Neural progenitor cell (in vitro differentiated cells): ENCODE results near the gene PIP4K2A. TPM values are rescaled to one million over a fixed set of nuclear protein-coding genes. Genes with fewer than 3 reads are reported as not detected.

Source experiments
- DNase-seq: peaks from one replicate; pipeline ENCODE4 v3.0.0-alpha.2; 2016; ENCODE audit warnings: low spot score
- H2AFZ ChIP-seq: fragments of 200-600 bp; sonication (generic); replicated peaks from 2 replicates; pipeline ENCODE4 v1.6.1; 2016; ENCODE audit warnings: antibody characterized with exemption
- H3F3A ChIP-seq: fragments of 200-600 bp; sonication (generic); 2 replicates; pipeline ENCODE4 v1.6.1; 2016; ENCODE audit warnings: antibody characterized with exemption, low read depth
- H3K27ac ChIP-seq: fragments of 200-600 bp; sonication (generic); 2 replicates; pipeline ENCODE4 v1.5.1; 2016; ENCODE audit warnings: mild to moderate bottlenecking
- H3K27me3 ChIP-seq: fragments of 200-600 bp; sonication (generic); 2 replicates; pipeline ENCODE4 v1.6.1; 2016; ENCODE audit warnings: mild to moderate bottlenecking, moderate library complexity
- H3K36me3 ChIP-seq: fragments of 200-600 bp; sonication (generic); 2 replicates; pipeline ENCODE4 v1.5.1; 2016
- H3K4me1 ChIP-seq: fragments of 200-600 bp; sonication (generic); 2 replicates; pipeline ENCODE4 v1.6.1; 2016; ENCODE audit warnings: mixed run types
- H3K4me2 ChIP-seq: fragments of 200-600 bp; sonication (generic); 2 replicates; pipeline ENCODE4 v1.6.1; 2016
- H3K4me3 ChIP-seq: fragments of 200-600 bp; sonication (generic); 2 replicates; pipeline ENCODE4 v1.5.1; 2016
- H3K79me2 ChIP-seq: fragments of 200-600 bp; sonication (generic); 2 replicates; pipeline ENCODE4 v1.6.1; 2016; ENCODE audit warnings: low read depth
- H3K9ac ChIP-seq: fragments of 200-600 bp; sonication (generic); 2 replicates; pipeline ENCODE4 v1.6.1; 2016
- H3K9me3 ChIP-seq: fragments of 200-600 bp; sonication (generic); 2 replicates; pipeline ENCODE4 v1.5.1; 2016; ENCODE audit warnings: low read depth
- H4K20me1 ChIP-seq: fragments of 200-600 bp; sonication (generic); 2 replicates; pipeline ENCODE4 v1.6.1; 2016; ENCODE audit warnings: low read depth
- H3K27ac Mint-ChIP-seq: 3 replicates; pipeline ENCODE4 v1.8.0; 2021; ENCODE audit warnings: mixed read lengths
- H3K27me3 Mint-ChIP-seq: 2 replicates; pipeline ENCODE4 v1.8.0; 2022; ENCODE audit warnings: low read depth, mild to moderate bottlenecking, inconsistent platforms, moderate library complexity, mixed read lengths; ENCODE audit not compliant: insufficient read depth
- H3K36me3 Mint-ChIP-seq: 3 replicates; pipeline ENCODE4 v1.8.0; 2021; ENCODE audit warnings: mixed read lengths
- H3K4me1 Mint-ChIP-seq: 3 replicates; pipeline ENCODE4 v1.8.0; 2021; ENCODE audit warnings: mixed read lengths
- H3K4me3 Mint-ChIP-seq: 3 replicates; pipeline ENCODE4 v1.8.0; 2021; ENCODE audit warnings: mild to moderate bottlenecking, moderate library complexity, mixed read lengths
- H3K9me3 Mint-ChIP-seq: 3 replicates; pipeline ENCODE4 v1.8.0; 2020; ENCODE audit warnings: mixed read lengths
- CTCF ChIP-seq: fragments of 200-600 bp; sonication (generic); IDR thresholded peaks from 2 replicates; pipeline ENCODE4 v1.5.1; 2017; ENCODE audit warnings: antibody characterized with exemption, mild to moderate bottlenecking
- EZH2 ChIP-seq: fragments of 200-600 bp; sonication (generic); IDR thresholded peaks from 2 replicates; pipeline ENCODE4 v1.6.1; 2017; ENCODE audit warnings: antibody characterized with exemption, mild to moderate bottlenecking, moderate library complexity
- EZH2phosphoT487 ChIP-seq: fragments of 200-600 bp; sonication (generic); IDR thresholded peaks from 2 replicates; pipeline ENCODE4 v1.6.1; 2017; ENCODE audit warnings: antibody characterized with exemption
- total RNA-seq: library from RNA; depleted of rRNA; stranded (reverse); fragments of >200 nt; gene quantifications from 2 replicates; pipeline ENCODE4 v1.2.3, GENCODE V29; 2015; ENCODE audit warnings: low replicate concordance

The PIP4K2A gene
- total RNA-seq, 1 donor from 2014 or later, result 37.6 TPM

- no peak overlapping the region for H3K27ac Mint-ChIP-seq
Measured at GRCh38 chr10:22633528-22633927, 80.8 kb downstream of the PIP4K2A start.

GRCh38 chr10:22633106-22633505 is 81.3 kb downstream of the PIP4K2A start:
- no peaks in the 10 kb centered on the region for H3K36me3 ChIP-seq
- H3K4me2 ChIP-seq, result no peak overlapping the region
- no peak for DNase-seq
- Mint-ChIP-seq H3K36me3 (peaks cover 6% of the 10 kb centered on the region), H3K4me3 (no peak overlapping the region), H3K4me1 (peaks cover 14% of the 10 kb centered on the region), H3K27me3 (no peaks in the 10 kb centered on the region), H3K9me3 (peaks cover 6% of the 10 kb centered on the region), H3K27ac (no peak overlapping the region)
- H3K27ac ChIP-seq, result no peak overlapping the region
- H4K20me1 ChIP-seq, result no peaks in the 10 kb centered on the region
- no peaks in the 10 kb centered on the region for H3K9me3 ChIP-seq
- peaks cover 19% of the 10 kb centered on the region for H3K4me1 ChIP-seq
- no peak for TF ChIP-seq CTCF
- TF ChIP-seq EZH2, result no peak
- TF ChIP-seq EZH2phosphoT487, result no peak
- H2AFZ ChIP-seq, result no peak overlapping the region
- H3K27me3 ChIP-seq, result no peaks in the 10 kb centered on the region
- no peaks in the 10 kb centered on the region for H3F3A ChIP-seq
- H3K4me3 ChIP-seq, result no peak overlapping the region
- H3K79me2 ChIP-seq, result peaks cover 71% of the 10 kb centered on the region
- H3K9ac ChIP-seq, result no peak overlapping the region

More at GRCh38 chr10:22633528-22633927, 80.8 kb downstream of the PIP4K2A start:
- Histone ChIP-seq H3K4me2 (no peak overlapping the region), H3F3A (no peaks in the 10 kb centered on the region), H3K9ac (no peak overlapping the region), H3K79me2 (peaks cover 71% of the 10 kb centered on the region), H2AFZ (no peak overlapping the region), H3K4me1 (peaks cover 19% of the 10 kb centered on the region), H3K36me3 (no peaks in the 10 kb centered on the region), H4K20me1 (no peaks in the 10 kb centered on the region), H3K9me3 (no peaks in the 10 kb centered on the region), H3K27ac (no peak overlapping the region), H3K27me3 (no peaks in the 10 kb centered on the region), H3K4me3 (no peak overlapping the region)
- TF ChIP-seq EZH2 (no peak), CTCF (no peak), EZH2phosphoT487 (no peak)
- H3K4me3 Mint-ChIP-seq, result no peak overlapping the region
- H3K9me3 Mint-ChIP-seq, result peaks cover 4% of the 10 kb centered on the region
- no peak for DNase-seq
- H3K4me1 Mint-ChIP-seq, result peaks cover 14% of the 10 kb centered on the region
- H3K27me3 Mint-ChIP-seq, result no peaks in the 10 kb centered on the region
- H3K36me3 Mint-ChIP-seq, result peaks cover 6% of the 10 kb centered on the region

- no peak overlapping the region for H2AFZ ChIP-seq
- Mint-ChIP-seq H3K27ac (peak overlapping the region; percentile 12), H3K36me3 (peaks cover 4% of the 10 kb centered on the region), H3K9me3 (peaks cover 6% of the 10 kb centered on the region), H3K27me3 (no peaks in the 10 kb centered on the region), H3K4me3 (no peak overlapping the region), H3K4me1 (peaks cover 23% of the 10 kb centered on the region)
- no peak overlapping the region for H3K27ac ChIP-seq
- TF ChIP-seq EZH2, result no peak
- TF ChIP-seq CTCF, result no peak
- no peak overlapping the region for H3K4me3 ChIP-seq
- no peak overlapping the region for H3K9ac ChIP-seq
- H3K27me3 ChIP-seq, result no peaks in the 10 kb centered on the region
- peaks cover 12% of the 10 kb centered on the region for H3K4me1 ChIP-seq
- no peak for DNase-seq
- H3K9me3 ChIP-seq, result no peaks in the 10 kb centered on the region
- no peaks in the 10 kb centered on the region for H3K36me3 ChIP-seq
- no peaks in the 10 kb centered on the region for H4K20me1 ChIP-seq
- H3F3A ChIP-seq, result no peaks in the 10 kb centered on the region
- H3K79me2 ChIP-seq, result peaks cover 70% of the 10 kb centered on the region
- H3K4me2 ChIP-seq, result no peak overlapping the region
Measured at GRCh38 chr10:22631646-22632278, 82.6 kb downstream of the PIP4K2A start.
